KBM-7 (cell line): ENCODE measurements around the gene PTPRC.
A peak's percentile ranks its signal among the peaks of the same experiment; 100 is the strongest.

Experiments used
- DNase-seq: peaks from one replicate; pipeline ENCODE4 v3.0.0-alpha.2; 2015
- in situ Hi-C: fragments of 300-500 bp; cut with MboI; formaldehyde crosslinking; loops from 2 replicates; pipeline ENCODE4 v1.14.3; 2020; ENCODE audit warnings: low sequenced_read_pairs, low pct_unique_long_range_greater_than_20kb, mixed read lengths

The PTPRC gene

DNA sequence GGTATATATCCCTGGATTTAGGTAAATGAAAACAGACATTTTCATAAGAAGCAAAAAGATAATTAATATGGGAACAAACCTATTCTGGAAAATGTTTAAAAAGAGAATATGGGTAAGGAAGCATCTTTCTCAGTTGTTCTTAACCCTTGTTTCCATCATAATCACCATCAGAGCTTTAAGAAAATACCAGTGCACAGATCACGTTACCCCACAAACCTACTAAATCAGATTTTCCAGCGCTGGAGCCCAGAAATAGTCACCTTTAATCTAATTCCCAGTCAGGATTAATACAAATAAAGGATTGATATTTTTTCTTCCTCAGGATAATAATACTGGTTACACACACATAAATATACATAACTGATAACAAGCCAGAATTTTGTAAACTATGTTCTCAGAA lies 44.6 kb downstream of the PTPRC start:
- DNase-seq = no peak
- in situ Hi-C loops = no loop called here

DNA sequence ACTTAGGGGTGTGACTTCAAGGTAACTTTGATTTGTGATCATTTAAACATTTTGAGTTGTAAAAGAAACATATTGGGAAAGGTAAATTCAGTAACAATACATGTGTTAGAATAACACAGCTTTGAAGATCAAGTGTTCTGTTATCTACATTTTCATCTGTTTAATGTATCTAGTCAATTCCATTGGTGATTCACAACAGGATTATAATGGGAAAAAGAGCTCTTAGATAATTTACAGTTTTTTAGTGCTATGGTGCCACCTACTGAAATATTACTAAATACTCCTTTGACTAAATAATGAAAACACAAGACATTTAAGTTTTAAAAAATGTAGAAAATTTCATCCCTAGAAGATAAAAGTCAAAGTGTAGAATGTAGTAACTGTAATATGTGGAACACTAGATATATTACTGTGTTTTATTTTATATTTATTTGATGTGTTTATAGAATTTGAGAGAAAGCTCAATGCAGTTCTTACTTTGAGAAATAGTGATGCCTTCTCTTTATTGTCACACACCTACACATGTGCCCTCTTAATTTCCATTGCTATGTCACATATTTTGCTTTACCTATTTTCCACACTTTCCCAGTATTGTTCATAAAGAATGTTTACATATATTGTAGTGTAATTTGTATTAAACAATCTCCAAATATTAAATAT lies 47.4 kb downstream of the PTPRC start:
- in situ Hi-C loops = no loop called here

DNA sequence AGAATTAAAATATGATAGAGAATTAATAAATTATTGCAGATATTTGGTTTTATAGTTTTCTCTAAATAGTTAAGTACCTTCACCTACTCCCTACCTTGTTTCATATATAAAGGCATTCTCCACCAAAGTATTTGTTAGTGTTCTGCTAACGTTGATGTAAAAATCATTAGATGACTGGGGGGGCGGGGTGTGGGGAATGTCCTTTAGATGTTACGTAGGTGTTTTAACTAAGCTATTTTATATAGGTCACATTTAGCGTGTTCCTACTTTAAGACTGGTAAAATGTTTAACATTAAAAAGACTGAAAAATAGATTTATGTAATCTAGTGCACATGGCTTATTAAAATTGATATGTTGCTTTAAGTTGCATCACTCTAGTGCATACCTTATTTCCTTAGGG lies 48.6 kb downstream of the PTPRC start:
- in situ Hi-C loops = no loop called here
- no peak for DNase-seq

More for the DNA sequence above, 47.4 kb downstream of the PTPRC start:
- DNase-seq = peak; percentile 66

DNA sequence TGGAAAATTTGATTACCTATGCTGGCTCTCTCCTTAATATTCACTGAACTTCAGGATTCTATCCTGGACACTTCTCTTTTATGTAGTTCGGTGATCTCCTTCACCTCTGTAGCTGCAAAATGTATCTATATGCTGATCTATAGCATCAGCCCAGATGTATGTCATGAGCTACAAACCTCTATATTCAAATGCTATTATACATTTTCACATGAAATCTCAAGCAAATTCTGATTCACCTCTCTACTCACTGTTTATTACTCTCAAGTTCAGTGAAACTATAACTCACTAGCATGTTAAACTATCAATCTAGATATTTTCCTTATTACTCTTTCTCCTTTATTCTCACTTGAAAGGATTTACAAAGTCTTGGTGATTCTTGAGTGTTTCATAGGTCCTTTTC lies 52.2 kb downstream of the PTPRC start:
- in situ Hi-C loops = no loop called here
- DNase-seq = no peak

DNA sequence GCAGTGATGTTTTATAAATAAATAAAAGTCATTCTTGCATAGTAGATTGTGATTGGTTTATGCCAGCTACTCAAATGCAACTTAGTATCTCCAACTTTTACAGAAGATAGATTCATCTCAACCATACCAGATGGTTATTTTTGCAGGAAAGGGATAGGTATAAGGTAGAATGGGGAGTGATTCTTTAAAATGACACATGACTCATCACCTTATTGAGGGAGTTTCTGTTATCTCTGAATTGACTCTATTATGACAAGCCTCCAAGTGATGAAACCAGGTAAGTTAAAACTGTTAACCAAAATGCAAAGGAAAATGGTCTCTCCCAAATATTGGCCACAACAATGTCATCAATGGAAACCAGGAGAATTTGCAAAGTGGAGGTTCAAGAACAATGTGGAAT lies 54.5 kb downstream of the PTPRC start:
- in situ Hi-C loops = no loop called here

DNA sequence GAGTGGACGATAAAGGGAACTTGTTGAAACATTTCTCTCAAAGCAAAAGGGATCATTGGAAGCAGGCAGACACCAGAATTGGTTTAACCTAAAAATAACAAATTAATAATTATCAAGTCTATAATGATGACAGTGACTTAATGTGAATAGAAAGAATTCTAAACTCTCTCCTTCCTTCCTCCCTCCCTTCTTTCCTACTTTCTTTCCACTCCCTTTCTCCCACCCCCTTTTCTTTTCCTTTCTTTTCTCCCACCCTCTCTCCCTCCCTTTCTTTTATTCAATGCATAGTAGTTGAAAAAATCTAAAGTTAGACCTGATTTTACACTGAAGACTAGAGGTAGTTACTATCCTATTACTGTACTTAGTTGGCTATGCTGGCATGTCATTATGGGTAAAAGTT lies 55.7 kb downstream of the PTPRC start:
- DNase-seq = no peak
- in situ Hi-C loops = no loop called here

More for the DNA sequence above, 54.5 kb downstream of the PTPRC start:
- DNase-seq = no peak

DNA sequence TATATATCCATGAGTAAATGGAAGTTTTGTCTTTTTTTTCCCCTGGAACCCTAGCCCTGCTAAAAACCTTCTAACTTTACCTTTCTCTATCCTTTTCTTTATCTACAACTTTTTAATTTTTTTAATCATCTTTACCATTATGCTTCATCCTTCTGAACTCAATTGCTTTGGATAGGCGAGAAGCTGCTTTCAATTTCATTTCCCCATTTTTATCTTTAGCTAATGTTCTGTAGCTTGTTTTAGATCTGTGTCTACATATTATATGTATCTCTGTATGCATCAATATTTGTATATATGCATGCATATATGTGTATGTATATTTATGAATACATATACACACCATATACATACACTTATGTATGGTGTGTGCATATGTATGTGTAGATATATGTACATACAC lies 57.4 kb downstream of the PTPRC start:
- no peak for DNase-seq
- in situ Hi-C loops = no loop called here

DNA sequence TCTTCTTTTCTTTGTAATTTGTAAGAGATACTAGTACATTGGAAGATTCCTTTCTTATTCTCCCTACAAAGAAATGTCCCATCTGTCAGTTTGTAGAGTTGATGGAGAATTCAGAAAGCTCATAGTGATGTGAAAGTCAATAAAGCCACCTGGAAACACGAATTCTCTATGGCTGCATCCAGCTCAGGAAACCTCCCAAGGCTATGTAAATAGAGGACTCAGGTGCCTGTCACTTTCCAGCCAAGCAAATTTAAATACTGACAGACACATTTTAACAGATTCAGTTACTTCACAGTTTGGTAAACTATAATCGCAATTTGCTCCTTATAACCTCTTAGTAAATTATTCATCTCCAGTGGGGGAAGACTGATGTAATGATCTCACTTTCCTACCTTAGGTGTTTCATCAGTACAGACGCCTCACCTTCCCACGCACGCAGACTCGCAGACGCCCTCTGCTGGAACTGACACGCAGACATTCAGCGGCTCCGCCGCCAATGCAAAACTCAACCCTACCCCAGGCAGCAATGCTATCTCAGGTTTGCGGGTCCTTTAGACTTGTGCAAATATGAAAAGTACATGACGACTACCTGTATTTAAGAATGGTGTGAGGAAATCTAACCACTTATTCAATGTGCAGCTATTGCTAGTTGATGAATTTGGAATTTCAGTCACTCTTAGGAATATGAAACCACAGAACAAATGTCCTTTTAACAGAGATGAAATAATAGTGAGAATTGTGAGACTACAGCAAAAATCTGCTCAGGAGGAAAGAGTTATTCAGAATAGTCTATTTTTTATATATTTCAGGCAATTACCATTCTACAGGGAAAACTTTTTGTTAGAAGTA lies 60.6 kb downstream of the PTPRC start:
- in situ Hi-C loops = no loop called here
- DNase-seq = peak; percentile 13

DNA sequence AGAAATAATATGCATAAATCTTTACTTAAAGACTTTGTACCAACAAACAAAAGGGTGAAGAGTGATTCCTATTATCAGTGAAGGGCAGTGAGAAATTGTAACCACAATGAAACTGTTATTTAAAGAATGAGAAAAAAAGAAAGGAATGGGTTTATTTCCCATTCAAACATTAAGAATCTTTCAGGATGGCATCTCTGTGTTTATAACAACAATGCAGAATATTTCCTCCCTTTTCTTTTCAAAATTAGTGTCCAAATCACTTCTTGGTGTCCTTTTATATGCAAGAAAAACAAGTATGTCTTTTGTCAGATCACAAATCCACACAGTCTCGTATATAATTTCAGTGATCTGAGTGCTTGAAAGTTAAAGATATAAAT lies 61.2 kb downstream of the PTPRC start:
- in situ Hi-C loops = no loop called here
- DNase-seq = no peak

DNA sequence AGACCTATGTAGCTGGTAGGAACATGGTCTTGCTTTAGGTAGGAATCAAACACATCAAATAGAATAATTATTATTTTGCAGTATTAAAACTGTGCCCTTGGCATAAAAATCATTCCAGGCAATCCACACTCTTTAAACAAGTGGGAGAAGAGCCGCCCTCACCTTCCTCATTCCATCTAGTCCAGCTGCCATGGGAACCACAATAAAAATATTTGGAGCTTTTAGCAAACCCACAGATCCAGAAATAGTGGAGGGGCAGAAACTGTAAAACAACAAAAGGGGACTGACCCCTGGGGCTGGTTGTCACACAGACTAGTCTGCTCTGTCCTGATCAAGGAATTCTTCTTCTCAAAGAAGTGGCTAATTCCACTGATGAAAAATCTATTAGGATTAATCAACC lies 61.6 kb downstream of the PTPRC start:
- in situ Hi-C loops = no loop called here
- DNase-seq = no peak

DNA sequence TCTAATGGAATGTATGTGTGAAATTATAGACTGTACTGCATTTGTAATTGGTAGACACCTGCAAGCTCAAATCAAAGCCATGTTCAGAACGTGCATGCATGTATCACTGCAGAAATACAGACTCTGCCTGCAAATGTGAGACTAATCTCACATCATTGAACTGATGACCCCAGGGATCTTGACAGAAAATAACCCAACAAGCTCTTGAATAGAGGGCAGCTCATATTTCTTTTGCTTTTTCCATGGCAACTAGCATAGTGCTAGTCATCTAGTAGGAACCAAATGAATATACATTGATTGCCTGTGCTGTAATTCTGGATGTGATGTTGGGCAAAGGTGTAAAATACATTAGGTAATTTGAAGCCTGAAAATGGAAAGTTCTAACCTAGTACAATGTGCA lies 62.4 kb downstream of the PTPRC start:
- in situ Hi-C loops = no loop called here
- no peak for DNase-seq

DNA sequence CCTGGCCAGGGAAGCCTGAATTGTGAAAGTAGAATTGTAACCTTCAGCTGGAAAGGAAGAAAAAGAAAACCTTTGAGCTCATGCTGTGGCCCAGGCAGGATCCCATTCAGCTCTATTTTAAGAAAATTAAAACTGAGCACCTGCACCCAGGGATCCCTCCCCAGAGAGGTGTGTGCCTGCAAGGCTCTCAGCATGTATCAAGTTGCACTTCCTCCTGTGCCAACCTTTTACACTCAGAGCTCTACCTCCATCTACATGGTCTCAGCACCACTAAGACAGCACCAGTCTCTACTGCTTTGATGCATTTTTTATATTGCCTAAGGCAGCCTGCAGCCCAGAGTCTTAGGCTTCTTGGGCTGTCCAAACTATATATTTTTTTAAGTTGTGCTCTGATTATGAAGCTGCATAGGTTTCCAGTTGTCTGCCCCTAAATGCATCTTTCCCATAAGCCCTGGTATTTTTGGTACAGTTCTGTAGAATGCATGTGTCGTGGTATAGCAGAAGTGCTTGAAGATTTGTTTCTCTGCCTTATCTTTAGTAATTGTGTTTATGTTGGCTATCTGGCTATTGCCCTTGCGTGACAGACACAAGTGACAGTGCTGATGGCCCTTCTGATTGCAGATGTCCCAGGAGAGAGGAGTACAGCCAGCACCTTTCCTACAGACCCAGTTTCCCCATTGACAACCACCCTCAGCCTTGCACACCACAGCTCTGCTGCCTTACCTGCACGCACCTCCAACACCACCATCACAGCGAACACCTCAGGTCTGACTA lies 63.1 kb downstream of the PTPRC start:
- in situ Hi-C loops = no loop called here
- DNase-seq = no peak

DNA sequence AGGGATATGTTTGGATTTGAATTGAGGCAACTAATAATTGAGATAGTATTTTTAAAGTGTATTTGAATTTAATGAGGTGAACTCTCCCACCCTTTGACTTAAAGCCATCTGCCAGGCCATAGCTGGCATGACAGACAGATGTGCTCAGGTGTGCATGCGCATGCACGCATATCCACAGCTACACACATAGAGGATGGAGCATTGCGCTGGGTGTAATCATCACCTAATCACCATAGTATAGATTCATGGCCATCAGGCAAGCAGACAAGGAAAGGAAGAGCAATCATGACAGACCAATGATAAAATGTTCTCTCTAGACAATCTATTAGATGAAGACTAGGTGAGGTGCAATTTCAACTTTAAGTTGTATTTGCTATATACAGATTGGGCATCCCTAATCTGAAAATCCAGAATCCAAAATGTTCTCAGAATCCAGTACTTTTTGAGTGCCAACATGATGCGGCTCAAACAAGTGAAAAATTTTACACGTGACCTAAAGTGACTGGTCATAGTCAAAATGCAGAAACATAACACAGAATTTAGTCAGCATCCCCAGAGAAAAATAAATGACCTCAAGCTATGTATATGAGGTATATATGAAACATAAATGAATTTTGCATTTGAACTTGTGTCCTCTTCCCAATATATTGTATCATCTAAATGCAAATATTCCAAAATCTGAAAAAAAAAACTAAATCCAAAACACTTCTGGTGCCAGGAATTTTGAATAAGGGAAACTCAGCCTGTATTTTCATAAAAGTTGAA lies 70.1 kb downstream of the PTPRC start:
- in situ Hi-C loops = no loop called here
- DNase-seq = no peak

DNA sequence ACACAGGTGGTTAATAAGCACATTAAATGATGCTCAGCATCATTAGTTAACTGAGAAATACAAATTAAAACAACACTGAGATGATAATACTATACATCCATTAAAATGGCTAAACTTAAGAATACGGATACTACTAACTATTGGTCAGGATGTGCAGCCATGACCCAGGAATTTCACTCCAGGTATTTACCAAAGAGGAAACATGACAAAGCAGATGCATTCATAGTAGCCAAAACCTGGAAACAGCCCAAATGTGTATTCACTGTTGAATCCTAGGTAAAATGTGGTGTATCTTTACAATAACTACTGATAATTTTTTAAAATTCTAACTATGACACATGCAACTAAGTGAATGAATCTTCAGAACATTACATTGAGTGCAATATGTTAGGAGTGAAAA lies 73.0 kb downstream of the PTPRC start:
- no peak for DNase-seq
- in situ Hi-C loops = no loop called here

DNA sequence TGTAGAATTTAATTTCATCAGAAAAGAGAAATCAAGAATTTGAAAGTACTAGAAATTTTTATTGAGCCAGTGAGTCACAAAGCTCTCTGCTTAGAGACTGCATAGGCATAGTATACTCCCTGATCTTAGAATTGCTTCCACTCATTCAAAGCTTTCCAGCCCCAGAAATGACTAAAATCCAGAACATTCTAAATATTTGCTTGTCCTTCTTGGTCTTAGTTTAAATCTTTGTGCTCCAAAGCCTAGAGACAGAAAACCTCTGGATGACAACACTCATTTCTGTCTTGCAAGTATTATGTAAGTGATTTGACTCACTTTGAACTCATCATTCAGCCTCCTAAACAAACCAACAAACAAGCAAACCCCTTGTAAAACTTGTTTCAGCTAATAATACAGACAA lies 74.2 kb downstream of the PTPRC start:
- in situ Hi-C loops = no loop called here
- DNase-seq = no peak

DNA sequence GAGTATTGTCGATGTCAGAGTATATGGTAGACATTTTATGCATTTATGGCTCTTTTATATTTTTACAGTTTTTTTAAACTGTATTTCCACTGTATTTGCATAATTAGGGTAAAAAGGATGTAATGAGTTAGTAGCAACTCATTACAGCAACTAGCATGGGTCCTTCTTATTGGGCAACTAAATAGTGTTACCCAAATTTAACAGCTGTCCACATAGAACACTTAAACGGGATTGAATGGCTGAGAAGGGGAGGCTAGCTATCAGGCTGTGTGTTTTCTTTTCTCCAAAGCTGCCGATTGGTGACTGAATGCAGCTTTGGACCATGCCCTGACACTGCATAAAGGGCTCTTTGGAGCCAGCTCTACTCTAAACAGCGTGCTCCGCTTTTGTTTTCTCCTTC lies 75.4 kb downstream of the PTPRC start:
- in situ Hi-C loops = no loop called here
- DNase-seq = no peak

DNA sequence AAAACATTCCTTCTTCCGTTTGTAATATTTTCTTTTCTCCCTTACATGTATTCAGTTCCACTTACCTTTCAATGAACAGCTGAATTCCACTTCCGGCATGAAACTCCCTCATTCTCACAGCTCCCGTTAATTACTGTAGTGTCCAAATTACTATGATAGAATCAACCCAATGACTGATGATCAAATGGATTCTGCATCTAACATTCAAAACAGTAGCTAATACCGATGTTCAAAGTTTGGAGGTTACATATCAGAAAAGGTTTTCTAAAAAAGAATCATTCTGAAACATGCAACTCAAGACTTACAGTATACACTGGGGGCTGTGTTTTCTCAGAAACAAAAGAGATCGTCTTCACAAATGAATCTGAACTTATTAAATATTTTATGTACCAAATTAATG lies 77.2 kb downstream of the PTPRC start:
- no peak for DNase-seq
- in situ Hi-C loops = no loop called here

DNA sequence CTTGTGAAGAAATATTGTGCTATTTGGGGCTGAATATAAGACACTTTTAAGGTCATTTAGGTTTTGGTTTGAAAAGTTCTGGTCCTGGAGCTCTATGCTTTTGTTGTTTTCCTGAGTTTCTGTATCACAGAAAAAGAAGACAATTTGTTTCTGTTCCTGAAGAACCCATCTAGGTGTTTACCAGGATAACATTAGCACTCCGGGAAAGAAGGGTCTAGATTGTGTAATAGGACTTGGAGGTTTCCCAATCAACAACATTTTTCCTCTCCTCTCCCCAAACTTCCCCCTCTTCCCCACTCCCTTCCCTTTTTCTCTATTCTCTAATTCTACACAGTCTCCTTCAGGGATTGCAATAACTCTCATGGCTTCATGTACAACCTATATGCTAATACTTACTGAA lies 78.7 kb downstream of the PTPRC start:
- no peak for DNase-seq
- in situ Hi-C loops = no loop called here

DNA sequence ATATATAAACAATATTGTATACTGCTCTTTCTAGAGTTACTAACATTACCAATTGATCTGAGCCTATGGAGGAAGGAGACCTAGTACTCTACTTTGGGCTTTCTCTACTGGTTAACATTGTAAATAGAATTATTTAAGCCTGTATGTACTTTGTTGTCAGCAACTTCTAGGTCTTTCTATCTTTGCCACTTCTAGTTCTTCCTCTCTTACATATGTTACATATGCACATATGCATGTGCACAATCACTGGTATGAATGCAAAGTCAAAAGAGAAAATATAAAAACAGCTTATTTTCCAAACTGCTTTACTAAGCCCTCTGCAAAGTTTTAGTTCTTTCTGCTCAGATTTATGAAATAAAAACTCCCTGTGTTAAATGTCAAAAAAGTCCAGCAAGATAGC lies 84.3 kb downstream of the PTPRC start:
- DNase-seq = no peak
- in situ Hi-C loops = no loop called here

DNA sequence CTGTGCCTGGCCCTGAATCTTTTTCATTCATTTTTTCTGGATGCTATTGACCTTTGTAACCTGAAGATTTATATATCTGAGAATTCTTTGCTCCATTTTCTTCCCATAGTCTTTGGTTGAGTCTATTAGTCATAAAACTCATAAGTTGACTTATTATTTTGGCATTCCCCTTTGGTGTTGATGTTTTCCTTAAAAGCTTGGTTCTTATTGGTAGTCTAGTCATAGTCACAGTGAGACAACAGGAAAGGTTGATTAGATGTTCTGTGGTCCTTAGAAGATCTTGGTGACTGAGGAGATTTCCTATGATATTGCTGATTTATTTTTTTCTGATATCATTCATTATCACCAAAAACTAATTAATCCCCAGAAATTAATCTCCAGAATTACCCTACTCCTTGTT lies 86.2 kb downstream of the PTPRC start:
- in situ Hi-C loops = no loop called here
- no peak for DNase-seq
